K562 (cell line): ENCODE results near the gene RCE1.

Experiments used
- FOSL1 ChIP-seq: fragments of 200-800 bp; sonication (Bioruptor generic); conservative IDR thresholded peaks from 2 replicates; pipeline ENCODE4 v1.6.1; 2016; ENCODE audit warnings: missing genetic modification characterization, missing compliant biosample characterization
- SIN3A ChIP-seq, 2 experiments: fragments of 150-350 bp in 1 of 2; IDR thresholded peaks; 2 replicates each; pipeline ENCODE4 v1.6.1; 2011 to 2016; ENCODE audit warnings: borderline replicate concordance in 2 of 2, low read depth in 2 of 2, low read length in 2 of 2, mild to moderate bottlenecking in 2 of 2, moderate library complexity in 2 of 2; ENCODE audit not compliant: control insufficient read depth in 1 of 2
- ZBTB8A ChIP-seq: fragments of 450-650 bp; IDR thresholded peaks from 2 replicates; pipeline ENCODE4 v1.6.1; 2018; ENCODE audit warnings: mild to moderate bottlenecking, moderate library complexity; ENCODE audit not compliant: partially characterized antibody
- TF ChIP-seq, protein P1 (sequence below), 3 experiments: IDR thresholded peaks in 2 of 3; conservative IDR thresholded peaks in 1 of 3; 2 replicates each; pipeline ENCODE4 v1.5.1; 2011 to 2012; ENCODE audit warnings: low read length in 3 of 3, mild to moderate bottlenecking in 3 of 3, control low read depth in 2 of 3, improper control_type of control experiment in 1 of 3, inconsistent platforms in 1 of 3, low read depth in 1 of 3, mixed read lengths in 1 of 3, moderate library complexity in 1 of 3; ENCODE audit not compliant: insufficient read depth in 2 of 3
- TF ChIP-seq, protein P2 (sequence below), 2 experiments: fragments of 450-650 bp in 1 of 2; sonication (generic) in 1 of 2; formaldehyde crosslinking in 1 of 2; IDR thresholded peaks in 1 of 2; conservative IDR thresholded peaks in 1 of 2; 2 replicates each; pipeline versions ENCODE4 v1.6.1 to v1.8.1; 2016 to 2023; ENCODE audit warnings: mild to moderate bottlenecking in 2 of 2, moderate library complexity in 2 of 2, inconsistent platforms in 1 of 2, missing genetic modification reagents in 1 of 2
- TF ChIP-seq, protein P3 (sequence below): fragments of 450-650 bp; formaldehyde crosslinking; IDR thresholded peaks from 2 replicates; pipeline ENCODE4 v1.4.0; 2022; ENCODE audit warnings: mild to moderate bottlenecking, moderate library complexity

DNA sequence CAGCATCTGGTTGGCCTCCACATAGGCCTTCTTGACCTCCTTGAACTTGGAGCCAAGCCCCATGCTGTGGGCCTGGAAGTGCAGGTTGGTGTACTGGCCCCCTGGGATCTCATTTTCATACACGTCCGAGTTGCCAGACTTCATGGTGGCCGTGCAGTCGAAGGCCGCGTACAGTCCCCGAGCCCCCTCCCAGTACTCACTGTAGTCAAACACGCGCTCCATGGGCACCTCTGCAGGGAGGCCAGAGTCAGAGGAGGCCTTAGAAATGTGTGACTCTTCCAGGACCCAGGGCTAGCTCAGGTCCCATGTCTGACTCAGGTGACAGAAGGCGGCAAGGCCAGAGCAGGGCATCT, 7.0 kb downstream of the RCE1 start:
- TF ChIP-seq, protein P1, sequence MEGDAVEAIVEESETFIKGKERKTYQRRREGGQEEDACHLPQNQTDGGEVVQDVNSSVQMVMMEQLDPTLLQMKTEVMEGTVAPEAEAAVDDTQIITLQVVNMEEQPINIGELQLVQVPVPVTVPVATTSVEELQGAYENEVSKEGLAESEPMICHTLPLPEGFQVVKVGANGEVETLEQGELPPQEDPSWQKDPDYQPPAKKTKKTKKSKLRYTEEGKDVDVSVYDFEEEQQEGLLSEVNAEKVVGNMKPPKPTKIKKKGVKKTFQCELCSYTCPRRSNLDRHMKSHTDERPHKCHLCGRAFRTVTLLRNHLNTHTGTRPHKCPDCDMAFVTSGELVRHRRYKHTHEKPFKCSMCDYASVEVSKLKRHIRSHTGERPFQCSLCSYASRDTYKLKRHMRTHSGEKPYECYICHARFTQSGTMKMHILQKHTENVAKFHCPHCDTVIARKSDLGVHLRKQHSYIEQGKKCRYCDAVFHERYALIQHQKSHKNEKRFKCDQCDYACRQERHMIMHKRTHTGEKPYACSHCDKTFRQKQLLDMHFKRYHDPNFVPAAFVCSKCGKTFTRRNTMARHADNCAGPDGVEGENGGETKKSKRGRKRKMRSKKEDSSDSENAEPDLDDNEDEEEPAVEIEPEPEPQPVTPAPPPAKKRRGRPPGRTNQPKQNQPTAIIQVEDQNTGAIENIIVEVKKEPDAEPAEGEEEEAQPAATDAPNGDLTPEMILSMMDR (IDR thresholded peaks at IDR 0.05 in 2 of 3, conservative IDR thresholded peaks at IDR 0.05 in 1 of 3; ENCODE audit: insufficient read depth in 2 of 3, low read depth in 1 of 3, low read length in 3 of 3) = no peak
- no peak for TF ChIP-seq FOSL1
- no peak for TF ChIP-seq ZBTB8A
- TF ChIP-seq, protein P2, sequence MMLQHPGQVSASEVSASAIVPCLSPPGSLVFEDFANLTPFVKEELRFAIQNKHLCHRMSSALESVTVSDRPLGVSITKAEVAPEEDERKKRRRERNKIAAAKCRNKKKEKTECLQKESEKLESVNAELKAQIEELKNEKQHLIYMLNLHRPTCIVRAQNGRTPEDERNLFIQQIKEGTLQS (IDR thresholded peaks at IDR 0.05) = no peak
- TF ChIP-seq, protein P2 (CRISPR knock-in tag; conservative IDR thresholded peaks at IDR 0.05) = no peak
- TF ChIP-seq, protein P3, sequence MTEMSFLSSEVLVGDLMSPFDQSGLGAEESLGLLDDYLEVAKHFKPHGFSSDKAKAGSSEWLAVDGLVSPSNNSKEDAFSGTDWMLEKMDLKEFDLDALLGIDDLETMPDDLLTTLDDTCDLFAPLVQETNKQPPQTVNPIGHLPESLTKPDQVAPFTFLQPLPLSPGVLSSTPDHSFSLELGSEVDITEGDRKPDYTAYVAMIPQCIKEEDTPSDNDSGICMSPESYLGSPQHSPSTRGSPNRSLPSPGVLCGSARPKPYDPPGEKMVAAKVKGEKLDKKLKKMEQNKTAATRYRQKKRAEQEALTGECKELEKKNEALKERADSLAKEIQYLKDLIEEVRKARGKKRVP (CRISPR knock-in tag) = no peak
- no peak for TF ChIP-seq SIN3A (IDR thresholded peaks at IDR 0.05; ENCODE audit: borderline replicate concordance in 2 of 2, control insufficient read depth in 1 of 2, low read depth in 2 of 2, low read length in 2 of 2)
